Osteocyte (in vitro differentiated cells): ENCODE measurements around the gene SEC23B. TPM values are rescaled to one million over a fixed set of nuclear protein-coding genes. Genes with fewer than 3 reads are reported as not detected.

Source experiments
- DNase-seq: peaks from one replicate; pipeline ENCODE4 v3.0.0; 2021; ENCODE audit warnings: mixed read lengths; ENCODE audit not compliant: unreplicated experiment; ENCODE audit errors: extremely low spot score
- H3K27ac Mint-ChIP-seq: one replicate; pipeline ENCODE4 v1.8.0; 2021; ENCODE audit warnings: mild to moderate bottlenecking, mixed read lengths; ENCODE audit not compliant: unreplicated experiment
- H3K27me3 Mint-ChIP-seq: one replicate; pipeline ENCODE4 v1.8.0; 2021; ENCODE audit warnings: mixed read lengths; ENCODE audit not compliant: unreplicated experiment
- H3K36me3 Mint-ChIP-seq: one replicate; pipeline ENCODE4 v1.8.0; 2021; ENCODE audit warnings: mixed read lengths; ENCODE audit not compliant: unreplicated experiment
- H3K4me1 Mint-ChIP-seq: one replicate; pipeline ENCODE4 v1.8.0; 2021; ENCODE audit warnings: mixed read lengths; ENCODE audit not compliant: unreplicated experiment
- H3K4me3 Mint-ChIP-seq: one replicate; pipeline ENCODE4 v1.8.0; 2021; ENCODE audit warnings: mild to moderate bottlenecking, moderate library complexity, mixed read lengths; ENCODE audit not compliant: unreplicated experiment
- H3K9me3 Mint-ChIP-seq: one replicate; pipeline ENCODE4 v1.8.0; 2021; ENCODE audit warnings: mixed read lengths; ENCODE audit not compliant: unreplicated experiment
- microRNA-seq: library from miRNA; unstranded; fragments of <30 nt; microRNA quantifications from one replicate; pipeline ENCODE4 v1.1.0, GENCODE V29; 2020; ENCODE audit not compliant: unreplicated experiment
- total RNA-seq: library from RNA; stranded (reverse); gene quantifications from 2 replicates; pipeline ENCODE4 v1.2.1, GENCODE V29; 2021
- TF ChIP-seq, protein P1 (sequence below): fragments of 200-600 bp; sonication (generic); IDR thresholded peaks from 2 replicates; pipeline ENCODE4 v1.5.0; 2021; ENCODE audit warnings: antibody characterized with exemption, mild to moderate bottlenecking, moderate library complexity

The SEC23B gene
- total RNA-seq, 1 donor from 2014 or later = 36.8 TPM

DNA sequence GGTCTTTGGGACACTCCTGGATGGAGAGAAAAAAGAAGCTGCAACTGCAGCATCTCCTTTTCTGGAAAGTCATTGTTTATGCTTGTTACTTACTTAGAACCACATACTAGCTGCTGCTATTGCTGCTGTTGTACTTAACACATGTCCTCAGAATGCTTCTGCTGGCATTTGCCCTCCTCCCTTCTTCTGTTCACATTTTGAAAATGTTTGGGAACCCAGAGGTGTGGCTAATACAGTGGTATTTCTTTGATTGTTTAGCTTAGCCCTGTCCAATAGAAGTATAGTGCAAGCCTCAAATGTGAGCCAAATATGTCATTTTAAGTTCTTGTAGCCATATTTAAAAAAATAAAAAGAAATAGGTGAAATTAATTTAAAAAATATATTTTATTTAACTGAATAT lies 88.5 kb downstream of the SEC23B start:
- no peaks in the 10 kb centered on the region for H3K9me3 Mint-ChIP-seq
- no peaks in the 10 kb centered on the region for H3K4me1 Mint-ChIP-seq
- H3K27me3 Mint-ChIP-seq = no peaks in the 10 kb centered on the region
- H3K4me3 Mint-ChIP-seq = no peak overlapping the region
- no peak for DNase-seq
- H3K36me3 Mint-ChIP-seq = peaks cover 21% of the 10 kb centered on the region
- no peak overlapping the region for H3K27ac Mint-ChIP-seq
- TF ChIP-seq, protein P1, sequence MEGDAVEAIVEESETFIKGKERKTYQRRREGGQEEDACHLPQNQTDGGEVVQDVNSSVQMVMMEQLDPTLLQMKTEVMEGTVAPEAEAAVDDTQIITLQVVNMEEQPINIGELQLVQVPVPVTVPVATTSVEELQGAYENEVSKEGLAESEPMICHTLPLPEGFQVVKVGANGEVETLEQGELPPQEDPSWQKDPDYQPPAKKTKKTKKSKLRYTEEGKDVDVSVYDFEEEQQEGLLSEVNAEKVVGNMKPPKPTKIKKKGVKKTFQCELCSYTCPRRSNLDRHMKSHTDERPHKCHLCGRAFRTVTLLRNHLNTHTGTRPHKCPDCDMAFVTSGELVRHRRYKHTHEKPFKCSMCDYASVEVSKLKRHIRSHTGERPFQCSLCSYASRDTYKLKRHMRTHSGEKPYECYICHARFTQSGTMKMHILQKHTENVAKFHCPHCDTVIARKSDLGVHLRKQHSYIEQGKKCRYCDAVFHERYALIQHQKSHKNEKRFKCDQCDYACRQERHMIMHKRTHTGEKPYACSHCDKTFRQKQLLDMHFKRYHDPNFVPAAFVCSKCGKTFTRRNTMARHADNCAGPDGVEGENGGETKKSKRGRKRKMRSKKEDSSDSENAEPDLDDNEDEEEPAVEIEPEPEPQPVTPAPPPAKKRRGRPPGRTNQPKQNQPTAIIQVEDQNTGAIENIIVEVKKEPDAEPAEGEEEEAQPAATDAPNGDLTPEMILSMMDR = no peak

DNA sequence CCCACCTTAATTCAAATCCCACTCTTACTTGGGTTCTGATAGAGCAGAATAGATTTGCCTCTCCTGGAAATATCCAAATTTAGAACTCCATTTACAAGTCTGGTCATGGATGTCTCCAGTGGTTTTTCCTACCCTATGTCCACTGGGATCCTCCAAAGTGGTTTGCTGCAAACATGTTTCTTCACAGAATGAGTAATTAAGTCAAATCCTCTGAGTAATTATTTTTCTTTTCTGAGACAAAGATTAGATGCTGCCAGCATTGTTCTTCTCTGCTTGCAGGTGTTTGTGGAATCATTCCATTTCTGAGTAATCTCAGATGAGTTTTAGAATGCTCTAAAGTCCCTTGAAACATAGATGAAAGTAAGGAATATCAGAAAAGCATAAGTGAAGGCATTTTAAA lies 102.0 kb downstream of the SEC23B start:
- Mint-ChIP-seq H3K9me3 (no peaks in the 10 kb centered on the region), H3K27me3 (no peaks in the 10 kb centered on the region)

More for the DNA sequence above, 102.0 kb downstream of the SEC23B start:
- Mint-ChIP-seq H3K4me1 (no peaks in the 10 kb centered on the region), H3K4me3 (no peak overlapping the region), H3K36me3 (peaks cover 9% of the 10 kb centered on the region), H3K27ac (no peak overlapping the region)
- DNase-seq = no peak
- TF ChIP-seq, protein P1 = no peak

Small RNAs within 50 kb of the gene (microRNA-seq; reads per million reads assigned to microRNA genes)
- gene MIR3192 = not detected

Other genes with a start within 250 kb of the SEC23B start
- 14.0 and 15.6 TPM in 2 replicates for gene ZNF133, start 219.4 kb upstream of the SEC23B start, total RNA-seq
- gene DZANK1, start 40.9 kb upstream of the SEC23B start, total RNA-seq = 1.9 and 2.4 TPM in 2 replicates
- gene POLR3F, start 40.5 kb upstream of the SEC23B start, total RNA-seq = 9.4 and 9.5 TPM in 2 replicates
- 12.7 and 14.3 TPM in 2 replicates for gene RBBP9, start 10.7 kb upstream of the SEC23B start, total RNA-seq
- 55.7 and 56.1 TPM in 2 replicates for gene SMIM26, start 59.5 kb downstream of the SEC23B start, total RNA-seq
- gene DTD1, start 80.1 kb downstream of the SEC23B start, total RNA-seq = 21.5 and 26.2 TPM in 2 replicates